Endodermal cell (in vitro differentiated cells): Measurements from ENCODE around the gene CENPX. TPM values are rescaled to one million over a fixed set of nuclear protein-coding genes. Genes with fewer than 3 reads are reported as not detected.

Experiments used
- DNase-seq: peaks from one replicate; pipeline ENCODE4 v3.0.0-alpha.2; 2017
- H3K27ac ChIP-seq: 2 replicates; pipeline ENCODE4 v1.5.1; 2013; ENCODE audit warnings: mild to moderate bottlenecking, low read depth, low read length, moderate library complexity
- H3K27me3 ChIP-seq: 2 replicates; pipeline ENCODE4 v1.6.1; 2013; ENCODE audit warnings: mild to moderate bottlenecking, low read length, moderate library complexity; ENCODE audit not compliant: insufficient read depth, control insufficient read depth, poor library complexity, severe bottlenecking
- H3K36me3 ChIP-seq: 2 replicates; pipeline ENCODE4 v1.7.0; 2013; ENCODE audit warnings: mild to moderate bottlenecking, low read length, moderate library complexity; ENCODE audit not compliant: control insufficient read depth, insufficient read depth
- H3K4me1 ChIP-seq: one replicate; pipeline ENCODE4 v1.7.0; 2013; ENCODE audit warnings: low read length; ENCODE audit not compliant: control insufficient read depth, insufficient read depth
- H3K4me3 ChIP-seq: 2 replicates; pipeline ENCODE4 v1.5.1; 2013; ENCODE audit warnings: mild to moderate bottlenecking, low read length, moderate library complexity
- H3K9ac ChIP-seq: 2 replicates; pipeline ENCODE4 v1.6.1; 2013; ENCODE audit warnings: mild to moderate bottlenecking, low read length, moderate library complexity; ENCODE audit not compliant: poor library complexity, severe bottlenecking; ENCODE audit errors: extremely low read depth
- H3K9me3 ChIP-seq: 2 replicates; pipeline ENCODE4 v1.6.1; 2013; ENCODE audit warnings: mild to moderate bottlenecking, low read length, moderate library complexity; ENCODE audit not compliant: control insufficient read depth
- H3K27ac Mint-ChIP-seq: 2 replicates; pipeline ENCODE4 v1.8.0; 2020; ENCODE audit warnings: mixed read lengths
- H3K27me3 Mint-ChIP-seq: 2 replicates; pipeline ENCODE4 v1.8.0; 2021; ENCODE audit warnings: mild to moderate bottlenecking, mixed read lengths; ENCODE audit not compliant: insufficient read depth
- H3K36me3 Mint-ChIP-seq: 2 replicates; pipeline ENCODE4 v1.8.0; 2020; ENCODE audit warnings: low read depth, mixed read lengths
- H3K4me1 Mint-ChIP-seq: 2 replicates; pipeline ENCODE4 v1.8.0; 2020; ENCODE audit warnings: mixed read lengths
- H3K4me3 Mint-ChIP-seq: 2 replicates; pipeline ENCODE4 v1.8.0; 2020; ENCODE audit warnings: mild to moderate bottlenecking, moderate library complexity, mixed read lengths
- H3K9me3 Mint-ChIP-seq: 2 replicates; pipeline ENCODE4 v1.8.0; 2020; ENCODE audit warnings: mild to moderate bottlenecking, mixed read lengths
- WGBS, 2 experiments: methylation state at CpG; one replicate each; pipeline versions ENCODE4 v1.1.5 to v1.1.7; 2013; ENCODE audit warnings: missing lambda C conversion rate in 2 of 2, mixed read lengths in 1 of 2; ENCODE audit not compliant: insufficient coverage in 1 of 2, insufficient read length in 1 of 2; 5-methylcytosine and 5-hydroxymethylcytosine counted together
- total RNA-seq, 2 donors: library from RNA; stranded (reverse); fragmentation: NEBNext Ultra II Directional in 1 of 2; extraction: Animal tissue kit (Norgen Biotek cat#: 25700) in 1 of 2; gene quantifications; 2 replicates in 1 of 2; 3 replicates in 1 of 2; pipeline ENCODE4 v1.2.1, GENCODE V29; 2021
- TF ChIP-seq, protein P1 (sequence below): fragments of 200-600 bp; sonication (generic); conservative IDR thresholded peaks from 2 replicates; pipeline ENCODE4 v1.5.0; 2021; ENCODE audit warnings: antibody characterized with exemption, mild to moderate bottlenecking

Gene CENPX
- total RNA-seq, 2 donors from 2014 or later: 80.0 to 85.0 TPM

DNA sequence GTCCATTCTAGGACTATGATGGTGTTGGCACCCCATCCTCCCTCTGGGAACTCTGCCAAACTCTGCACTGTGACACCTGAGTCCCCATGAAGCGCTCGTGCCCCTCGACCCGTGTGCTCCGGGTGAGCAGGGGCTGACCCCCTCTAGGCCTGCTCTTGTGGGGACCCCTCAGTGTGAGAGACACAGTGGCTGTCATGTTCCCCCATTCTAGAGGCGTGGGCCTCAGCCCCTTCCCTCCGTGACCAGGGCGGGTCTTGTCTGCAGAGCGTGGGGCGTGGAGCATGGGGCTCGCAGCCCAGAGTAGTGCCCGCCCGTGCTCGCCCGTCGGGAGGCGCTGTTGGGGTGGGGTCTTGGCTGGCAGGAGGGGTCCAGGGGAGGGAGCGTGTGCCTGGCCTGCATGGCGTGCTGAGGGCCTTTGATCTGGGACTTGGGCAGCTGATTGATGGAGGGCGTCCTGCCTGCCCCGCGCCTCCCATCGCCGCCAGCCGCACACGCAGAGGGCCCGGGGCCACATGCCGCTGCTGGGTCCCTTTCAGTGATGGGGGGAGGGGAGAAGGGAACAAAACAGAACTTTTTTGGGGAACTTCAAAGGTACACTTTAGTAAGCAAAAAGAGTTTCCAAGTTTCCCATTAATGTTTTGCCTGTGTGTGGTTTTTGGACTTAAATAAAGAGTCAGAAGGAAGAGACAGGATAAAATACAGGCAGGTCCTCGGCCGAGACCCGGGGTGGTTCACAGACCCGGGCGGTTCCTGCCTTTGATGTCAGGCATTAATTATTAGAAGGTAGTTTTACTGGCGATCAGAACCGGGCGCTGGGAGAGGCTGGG is 22.5 kb downstream of the CENPX start:
- Histone ChIP-seq H3K36me3 (no peaks in the 10 kb centered on the region), H3K4me1 (no peaks in the 10 kb centered on the region), H3K4me3 (no peak overlapping the region), H3K27me3 (no peaks in the 10 kb centered on the region), H3K9ac (no peak overlapping the region), H3K27ac (no peak overlapping the region), H3K9me3 (no peaks in the 10 kb centered on the region)
- 90 to 93% methylated on average over 23 to 36 of the region's 36 CpGs for WGBS, 2 experiments
- Mint-ChIP-seq H3K9me3 (no peaks in the 10 kb centered on the region), H3K4me3 (no peak overlapping the region), H3K27ac (no peak overlapping the region), H3K36me3 (peaks cover 12% of the 10 kb centered on the region), H3K27me3 (no peaks in the 10 kb centered on the region), H3K4me1 (no peaks in the 10 kb centered on the region)
- TF ChIP-seq, protein P1, sequence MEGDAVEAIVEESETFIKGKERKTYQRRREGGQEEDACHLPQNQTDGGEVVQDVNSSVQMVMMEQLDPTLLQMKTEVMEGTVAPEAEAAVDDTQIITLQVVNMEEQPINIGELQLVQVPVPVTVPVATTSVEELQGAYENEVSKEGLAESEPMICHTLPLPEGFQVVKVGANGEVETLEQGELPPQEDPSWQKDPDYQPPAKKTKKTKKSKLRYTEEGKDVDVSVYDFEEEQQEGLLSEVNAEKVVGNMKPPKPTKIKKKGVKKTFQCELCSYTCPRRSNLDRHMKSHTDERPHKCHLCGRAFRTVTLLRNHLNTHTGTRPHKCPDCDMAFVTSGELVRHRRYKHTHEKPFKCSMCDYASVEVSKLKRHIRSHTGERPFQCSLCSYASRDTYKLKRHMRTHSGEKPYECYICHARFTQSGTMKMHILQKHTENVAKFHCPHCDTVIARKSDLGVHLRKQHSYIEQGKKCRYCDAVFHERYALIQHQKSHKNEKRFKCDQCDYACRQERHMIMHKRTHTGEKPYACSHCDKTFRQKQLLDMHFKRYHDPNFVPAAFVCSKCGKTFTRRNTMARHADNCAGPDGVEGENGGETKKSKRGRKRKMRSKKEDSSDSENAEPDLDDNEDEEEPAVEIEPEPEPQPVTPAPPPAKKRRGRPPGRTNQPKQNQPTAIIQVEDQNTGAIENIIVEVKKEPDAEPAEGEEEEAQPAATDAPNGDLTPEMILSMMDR: no peak
- DNase-seq: no peak

DNA sequence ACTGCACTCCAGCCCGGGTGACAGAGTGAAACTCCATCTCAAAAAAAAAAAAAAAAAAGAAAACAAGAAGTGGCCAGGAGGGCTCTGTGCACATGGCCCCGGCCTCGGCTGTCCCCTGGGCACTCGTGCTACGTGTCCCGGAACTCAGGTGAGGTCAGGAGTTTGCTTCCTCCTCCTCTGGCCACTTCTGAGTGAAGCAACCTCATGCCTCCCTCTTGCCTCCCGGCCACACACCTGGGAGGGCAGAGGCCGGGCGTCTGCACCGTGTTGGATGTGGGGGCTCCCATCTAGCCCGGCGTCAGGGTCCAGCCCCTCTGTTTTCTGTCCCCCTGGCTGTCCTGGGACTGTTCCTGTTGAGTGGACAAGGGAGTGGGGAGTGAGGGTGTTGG is 23.1 kb downstream of the CENPX start:
- Mint-ChIP-seq H3K4me1 (no peaks in the 10 kb centered on the region), H3K4me3 (no peak overlapping the region), H3K36me3 (peaks cover 12% of the 10 kb centered on the region), H3K27me3 (no peaks in the 10 kb centered on the region), H3K9me3 (no peaks in the 10 kb centered on the region), H3K27ac (no peak overlapping the region)
- H3K4me1 ChIP-seq: no peaks in the 10 kb centered on the region
- no peak overlapping the region for H3K9ac ChIP-seq
- H3K36me3 ChIP-seq: no peaks in the 10 kb centered on the region
- no peak for DNase-seq
- H3K27me3 ChIP-seq: no peaks in the 10 kb centered on the region
- TF ChIP-seq, protein P1: no peak
- H3K9me3 ChIP-seq: no peaks in the 10 kb centered on the region
- WGBS, 2 experiments: 95 to 100% methylated on average over 8 to 12 of the region's 12 CpGs
- no peak overlapping the region for H3K4me3 ChIP-seq
- H3K27ac ChIP-seq: no peak overlapping the region

DNA sequence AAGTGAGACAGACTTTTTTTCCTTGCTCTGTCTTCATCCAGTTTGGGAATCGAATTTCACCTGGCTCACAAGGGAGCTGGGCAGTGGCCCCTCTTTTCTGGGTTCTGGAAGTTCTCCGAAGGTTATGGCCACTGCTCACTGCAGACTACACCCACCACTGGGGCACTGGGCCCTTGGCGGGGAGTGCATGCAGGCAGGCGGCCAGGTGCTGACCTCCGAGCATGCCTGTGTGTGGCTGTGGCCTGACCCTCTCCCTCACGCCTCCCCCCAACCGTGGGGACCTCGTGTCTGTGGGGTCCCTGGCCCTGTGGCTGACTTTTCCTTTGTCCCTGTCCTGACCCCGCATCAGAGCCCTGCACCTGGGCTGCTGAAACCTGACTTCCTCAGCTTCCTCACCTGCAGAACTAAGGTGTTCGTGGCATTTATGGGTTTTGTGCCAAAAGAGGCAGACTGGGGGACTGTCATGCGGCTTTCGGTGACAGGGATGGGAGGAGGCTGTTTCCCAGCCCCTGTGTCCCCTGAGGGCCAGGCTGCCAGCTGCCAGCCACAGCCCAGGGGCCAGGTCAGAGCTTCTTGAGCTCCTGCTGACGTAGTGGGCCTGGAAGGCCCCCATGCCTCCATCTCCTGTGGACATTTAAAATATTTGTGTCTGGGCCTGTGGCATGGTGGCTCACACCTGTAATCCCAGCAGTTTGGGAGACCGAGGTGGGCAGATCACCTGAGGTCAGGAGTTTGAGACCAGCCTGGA is 23.8 kb downstream of the CENPX start:
- H3K27ac ChIP-seq: no peak overlapping the region
- TF ChIP-seq, protein P1: no peak
- no peaks in the 10 kb centered on the region for H3K9me3 ChIP-seq
- H3K36me3 ChIP-seq: no peaks in the 10 kb centered on the region
- no peaks in the 10 kb centered on the region for H3K4me1 ChIP-seq
- WGBS, 2 experiments: 92% methylated on average over 8 to 14 of the region's 14 CpGs
- Mint-ChIP-seq H3K4me3 (no peak overlapping the region), H3K27me3 (no peaks in the 10 kb centered on the region), H3K9me3 (no peaks in the 10 kb centered on the region), H3K36me3 (peaks cover 12% of the 10 kb centered on the region), H3K4me1 (no peaks in the 10 kb centered on the region), H3K27ac (no peak overlapping the region)
- H3K27me3 ChIP-seq: no peaks in the 10 kb centered on the region
- no peak overlapping the region for H3K9ac ChIP-seq
- no peak for DNase-seq
- H3K4me3 ChIP-seq: no peak overlapping the region
